GM12801 (cell line): Measurements from ENCODE around the gene S100A2.

Experiments used
- CTCF ChIP-seq: IDR thresholded peaks from one replicate; pipeline ENCODE4 v1.5.1; 2011; ENCODE audit warnings: control low read depth; ENCODE audit not compliant: insufficient read length; ENCODE audit errors: extremely low read depth

S100A2 gene

GRCh38 chr1:153537376-153537730 is 28.3 kb downstream of the S100A2 start:
- no peak for TF ChIP-seq CTCF

- TF ChIP-seq CTCF: no peak
These were observed 28.8 kb downstream of the S100A2 start for GRCh38 chr1:153536671-153537375.

GRCh38 chr1:153536012-153536670 is 29.5 kb downstream of the S100A2 start:
- no peak for TF ChIP-seq CTCF

GRCh38 chr1:153535242-153536011 is 30.2 kb downstream of the S100A2 start, which contains the start of gene S100A6:
S100A6 (minus strand) TSS chr1:153535991; CDS start chr1:153535339, 652 bp downstream.
- no peak for TF ChIP-seq CTCF

GRCh38 chr1:153534925-153535241 is 30.8 kb downstream of the S100A2 start:
- no peak for TF ChIP-seq CTCF

- no peak for TF ChIP-seq CTCF
These were observed 31.3 kb downstream of the S100A2 start for GRCh38 chr1:153534226-153534924.

GRCh38 chr1:153533689-153534201 is 31.9 kb downstream of the S100A2 start:
- no peak for TF ChIP-seq CTCF
